Neutrophil (primary cell): ENCODE measurements around the gene OR5K2.

Source experiments
- H3K27ac ChIP-seq: fragments of 200-600 bp; sonication (generic); 2 replicates; pipeline ENCODE4 v1.5.1; 2016; ENCODE audit warnings: mild to moderate bottlenecking, moderate library complexity
- H3K27me3 ChIP-seq: fragments of 200-600 bp; sonication (generic); 2 replicates; pipeline ENCODE4 v1.6.0; 2016; ENCODE audit warnings: mild to moderate bottlenecking
- H3K36me3 ChIP-seq: fragments of 200-600 bp; sonication (generic); 2 replicates; pipeline ENCODE4 v1.5.1; 2017
- H3K4me1 ChIP-seq, 2 experiments: fragments of 200-600 bp in 1 of 2; sonication (generic) in 1 of 2; 1 replicate in 1 of 2; 2 replicates in 1 of 2; pipeline versions ENCODE4 v1.5.1 to v1.6.1; 2013 to 2016; ENCODE audit warnings: low read depth in 1 of 2, low read length in 1 of 2, mild to moderate bottlenecking in 1 of 2, moderate library complexity in 1 of 2; ENCODE audit not compliant: control insufficient read depth in 1 of 2, insufficient read depth in 1 of 2
- H3K4me3 ChIP-seq, 2 experiments: fragments of 200-600 bp in 1 of 2; sonication (generic) in 1 of 2; 1 replicate in 1 of 2; 2 replicates in 1 of 2; pipeline ENCODE4 v1.5.1; 2013 to 2016; ENCODE audit warnings: low read depth in 1 of 2, low read length in 1 of 2, mild to moderate bottlenecking in 1 of 2, moderate library complexity in 1 of 2
- H3K9me3 ChIP-seq: fragments of 200-600 bp; sonication (generic); 2 replicates; pipeline ENCODE4 v1.5.1; 2016
- TF ChIP-seq, protein P1 (sequence below): fragments of 200-600 bp; sonication (generic); IDR thresholded peaks from 2 replicates; pipeline ENCODE4 v1.5.1; 2016; ENCODE audit warnings: antibody characterized with exemption

Gene OR5K2

GRCh38 chr3:98521897-98522543 lies 24.5 kb downstream of the OR5K2 start:
- Histone ChIP-seq H3K4me3 (peak overlapping the region; percentile 71 to 80), H3K27ac (peak overlapping the region; percentile 86), H3K4me1 (peaks cover 13 to 15% of the 10 kb centered on the region in 2 experiments), H3K27me3 (no peaks in the 10 kb centered on the region), H3K9me3 (no peaks in the 10 kb centered on the region), H3K36me3 (peaks cover 23% of the 10 kb centered on the region)
- TF ChIP-seq, protein P1, sequence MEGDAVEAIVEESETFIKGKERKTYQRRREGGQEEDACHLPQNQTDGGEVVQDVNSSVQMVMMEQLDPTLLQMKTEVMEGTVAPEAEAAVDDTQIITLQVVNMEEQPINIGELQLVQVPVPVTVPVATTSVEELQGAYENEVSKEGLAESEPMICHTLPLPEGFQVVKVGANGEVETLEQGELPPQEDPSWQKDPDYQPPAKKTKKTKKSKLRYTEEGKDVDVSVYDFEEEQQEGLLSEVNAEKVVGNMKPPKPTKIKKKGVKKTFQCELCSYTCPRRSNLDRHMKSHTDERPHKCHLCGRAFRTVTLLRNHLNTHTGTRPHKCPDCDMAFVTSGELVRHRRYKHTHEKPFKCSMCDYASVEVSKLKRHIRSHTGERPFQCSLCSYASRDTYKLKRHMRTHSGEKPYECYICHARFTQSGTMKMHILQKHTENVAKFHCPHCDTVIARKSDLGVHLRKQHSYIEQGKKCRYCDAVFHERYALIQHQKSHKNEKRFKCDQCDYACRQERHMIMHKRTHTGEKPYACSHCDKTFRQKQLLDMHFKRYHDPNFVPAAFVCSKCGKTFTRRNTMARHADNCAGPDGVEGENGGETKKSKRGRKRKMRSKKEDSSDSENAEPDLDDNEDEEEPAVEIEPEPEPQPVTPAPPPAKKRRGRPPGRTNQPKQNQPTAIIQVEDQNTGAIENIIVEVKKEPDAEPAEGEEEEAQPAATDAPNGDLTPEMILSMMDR, result no peak

DNA sequence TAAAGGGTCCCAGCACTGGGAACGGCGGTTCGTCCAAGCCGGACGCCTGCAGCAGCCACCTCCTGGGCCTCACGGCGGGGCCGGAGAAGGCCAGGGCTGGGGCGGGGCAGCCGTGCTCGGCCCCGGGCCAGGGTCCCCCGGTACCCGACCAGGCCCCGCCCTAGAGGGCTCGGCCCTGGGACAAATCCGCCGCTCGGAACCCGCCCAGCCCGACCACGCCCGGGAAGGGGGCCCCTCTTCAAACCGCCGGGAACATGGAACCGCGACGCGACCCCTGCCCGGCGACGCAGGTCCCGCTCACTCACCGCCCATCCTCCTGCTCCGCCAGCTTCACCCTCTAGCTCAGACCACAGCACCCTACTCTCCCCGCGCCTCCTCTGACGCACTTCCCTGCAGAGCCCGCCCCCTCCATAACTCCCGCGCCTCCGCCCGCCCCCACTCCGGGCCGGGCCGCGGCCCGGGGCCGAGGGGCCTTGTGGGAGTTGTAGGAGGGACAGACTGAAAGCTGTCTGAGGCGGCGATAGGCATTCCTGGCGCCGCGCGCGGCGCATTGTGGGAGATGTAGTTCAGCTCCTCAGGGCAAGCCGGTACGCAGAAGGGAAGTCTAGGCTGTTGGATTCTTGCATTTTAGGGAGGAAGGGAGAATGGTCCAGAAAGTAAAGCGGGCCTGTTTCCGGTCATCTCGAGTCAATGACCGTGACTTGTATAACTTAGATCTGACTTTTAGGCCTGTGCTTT lies 25.2 kb downstream of the OR5K2 start, which contains the start of gene CLDND1:
Gene CLDND1, minus strand, starts transcription at position 359 of the 738 bp plus-strand sequence. CDS start 1,478 bp downstream, outside the sequence.
- no peaks in the 10 kb centered on the region for H3K27me3 ChIP-seq
- no peaks in the 10 kb centered on the region for H3K9me3 ChIP-seq
- peak within 1 kb of the TSS; percentile 86 for H3K27ac ChIP-seq
- H3K4me3 ChIP-seq, result peak within 1 kb of the TSS; percentile 71 to 80
- peaks cover 17% of the 10 kb centered on the region for H3K36me3 ChIP-seq
- TF ChIP-seq, protein P1, result peak; percentile 44
- H3K4me1 ChIP-seq, result peaks cover 13 to 15% of the 10 kb centered on the region in 2 experiments

GRCh38 chr3:98525494-98525893 lies 28.0 kb downstream of the OR5K2 start:
- H3K27me3 ChIP-seq, result no peaks in the 10 kb centered on the region
- no peaks in the 10 kb centered on the region for H3K9me3 ChIP-seq
- H3K4me1 ChIP-seq, result peaks cover 13 to 15% of the 10 kb centered on the region in 2 experiments
- no peak overlapping the region for H3K27ac ChIP-seq
- H3K4me3 ChIP-seq, result no peak overlapping the region
- TF ChIP-seq, protein P1, result no peak
- no peaks in the 10 kb centered on the region for H3K36me3 ChIP-seq

DNA sequence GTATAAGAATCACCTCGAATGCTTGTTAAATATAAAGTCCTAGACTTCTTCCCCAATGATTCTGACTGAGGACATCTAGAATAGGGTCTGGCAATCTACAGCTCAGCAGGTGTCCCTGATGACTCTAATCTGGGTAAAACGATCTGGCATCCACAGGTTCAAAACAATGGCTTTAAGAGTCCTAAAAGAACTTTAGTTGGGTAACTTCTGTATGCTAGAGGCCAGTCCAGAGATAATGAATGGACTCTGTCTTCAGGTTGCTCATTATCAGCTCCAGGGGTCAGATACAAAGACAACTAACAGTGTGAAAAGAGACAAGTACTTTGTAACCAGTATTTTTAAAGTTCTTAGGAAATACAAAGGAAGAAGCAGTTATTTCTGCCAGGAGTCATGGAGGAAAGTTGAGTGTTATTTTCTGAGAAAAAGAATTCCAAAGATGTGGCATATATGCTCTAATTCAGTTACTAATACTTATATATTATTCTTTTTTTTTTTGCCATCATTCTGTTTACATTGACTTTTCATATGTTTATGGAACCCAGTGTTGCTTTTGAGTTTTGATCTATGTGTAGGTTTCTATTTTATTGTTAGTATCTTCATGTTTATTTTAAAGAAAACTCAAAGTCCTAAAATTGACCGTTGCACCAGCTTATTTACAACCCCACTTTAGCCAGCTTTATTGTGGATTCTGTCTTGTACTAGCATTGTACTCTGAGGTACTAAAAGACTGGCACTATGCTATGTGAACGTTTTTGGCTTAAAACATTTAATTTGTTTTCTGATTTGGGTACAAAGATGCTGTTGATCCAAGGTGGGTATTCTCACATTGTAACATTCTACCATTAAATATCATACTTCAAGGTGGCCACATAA lies 31.2 kb downstream of the OR5K2 start:
- TF ChIP-seq, protein P1, result no peak
- H3K27ac ChIP-seq, result no peak overlapping the region
- H3K4me1 ChIP-seq, result no peaks in the 10 kb centered on the region
- H3K4me3 ChIP-seq, result no peak overlapping the region
- no peaks in the 10 kb centered on the region for H3K9me3 ChIP-seq
- no peaks in the 10 kb centered on the region for H3K27me3 ChIP-seq
- H3K36me3 ChIP-seq, result no peaks in the 10 kb centered on the region

DNA sequence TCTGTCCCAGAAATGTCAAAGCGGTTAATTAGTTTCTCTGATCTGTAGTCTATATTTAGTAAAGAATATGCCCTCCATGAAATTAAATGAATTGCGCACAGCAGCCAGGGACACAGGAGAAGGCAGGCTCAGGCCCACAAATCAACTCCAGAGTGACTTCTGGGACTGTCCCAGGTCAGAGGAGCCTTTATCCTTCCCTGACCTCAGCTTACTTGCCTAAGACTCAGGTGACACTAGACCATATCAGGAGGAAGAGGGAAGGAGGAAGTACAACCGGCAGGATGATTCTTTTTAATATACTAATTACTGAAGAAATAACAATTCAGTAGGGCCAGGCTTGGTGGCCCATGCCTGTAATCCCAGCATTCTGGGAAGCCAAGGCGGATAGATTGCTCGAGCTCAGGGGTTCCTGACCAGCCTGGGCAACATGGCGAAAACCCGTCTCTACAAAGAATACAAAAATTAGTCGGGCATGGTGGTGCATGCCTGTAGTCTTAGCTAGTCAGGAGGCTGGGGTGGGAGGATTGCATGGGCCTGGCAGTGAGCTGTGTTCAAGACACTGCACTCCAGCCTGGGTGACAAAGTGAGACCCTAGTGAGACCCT lies 32.5 kb downstream of the OR5K2 start:
- Histone ChIP-seq H3K9me3 (no peaks in the 10 kb centered on the region), H3K27ac (no peak overlapping the region), H3K27me3 (no peaks in the 10 kb centered on the region), H3K4me3 (no peak overlapping the region), H3K4me1 (no peaks in the 10 kb centered on the region), H3K36me3 (no peaks in the 10 kb centered on the region)
- TF ChIP-seq, protein P1, result no peak
